ENCODE measurements around the gene SLC2A13. TPM values are rescaled to one million over a fixed set of nuclear protein-coding genes. Genes with fewer than 3 reads are reported as not detected.

SLC2A13 gene
- polyA plus RNA-seq, 3 donors: 13.4 to 15.6 (median 14.5) TPM

DNA sequence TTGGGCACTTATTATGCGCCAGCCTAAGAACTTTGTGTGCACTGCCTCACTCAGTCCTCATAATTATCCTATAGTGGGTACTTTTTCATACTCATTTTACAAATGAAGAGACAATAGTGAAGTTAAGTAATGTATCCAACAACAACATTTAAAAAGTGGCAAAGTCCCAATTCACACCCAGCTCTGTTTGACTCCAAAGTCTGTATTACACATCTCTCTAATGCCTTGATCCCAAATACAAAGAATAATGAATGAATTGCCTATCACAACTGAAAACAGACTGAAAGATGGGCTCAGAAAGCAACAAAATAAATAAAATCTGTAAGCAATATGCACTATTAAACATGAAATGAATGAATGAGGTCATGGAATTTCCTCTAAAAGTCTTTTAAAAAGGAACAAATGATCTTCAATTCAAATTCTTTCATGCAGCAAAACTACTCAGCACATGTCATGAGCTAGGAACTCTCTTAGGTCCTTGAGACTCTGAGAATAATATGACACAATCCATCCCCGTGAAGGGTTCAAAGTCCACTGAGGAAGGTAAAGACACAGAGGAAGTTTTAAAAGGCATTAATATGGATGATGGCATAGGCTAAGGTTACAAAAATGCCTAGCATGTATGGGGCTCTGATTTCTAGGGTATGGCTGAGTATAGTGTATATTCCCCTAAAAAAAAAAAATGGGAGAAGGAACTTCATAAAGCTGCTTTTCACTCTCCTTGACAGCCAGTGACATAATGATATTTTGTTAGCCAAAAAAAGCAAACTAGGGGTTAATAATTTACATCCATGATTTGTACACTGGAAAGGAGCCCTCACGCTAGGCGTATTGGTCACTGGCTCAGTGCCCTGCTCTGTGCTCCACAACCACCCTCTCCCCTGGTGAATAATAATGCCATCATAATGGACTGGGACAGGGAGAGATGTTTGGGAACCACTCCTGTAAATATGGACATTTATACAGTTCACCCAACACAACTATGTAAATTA is 103.4 kb downstream of the SLC2A13 start:
- DNase-seq (ENCODE audit: low read depth in 3 of 3, low spot score in 2 of 3): no peak

DNA sequence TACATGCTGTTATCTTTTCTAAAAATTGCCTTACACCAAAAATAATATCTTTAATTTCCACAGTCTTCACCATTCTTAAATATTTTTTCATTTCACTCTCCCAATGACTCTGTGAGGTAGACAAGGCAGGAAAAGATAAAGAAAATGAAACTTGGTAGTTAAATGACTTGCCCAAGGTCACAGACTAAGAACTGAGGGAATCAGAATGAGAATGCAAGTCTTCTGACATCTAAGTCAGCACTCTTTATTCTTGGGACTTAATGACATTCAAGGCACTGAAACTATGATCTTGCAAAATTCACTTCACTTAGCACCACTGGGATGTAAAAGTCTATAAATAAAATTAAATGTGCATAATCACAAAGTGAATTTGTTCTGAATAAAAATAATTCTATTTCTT is 104.5 kb downstream of the SLC2A13 start:
- no peak for DNase-seq (ENCODE audit: low read depth in 3 of 3, low spot score in 2 of 3)

GRCh38 chr12:40000884-40001283 is 105.0 kb downstream of the SLC2A13 start:
- DNase-seq (ENCODE audit: low read depth in 3 of 3, low spot score in 2 of 3): no peak

DNA sequence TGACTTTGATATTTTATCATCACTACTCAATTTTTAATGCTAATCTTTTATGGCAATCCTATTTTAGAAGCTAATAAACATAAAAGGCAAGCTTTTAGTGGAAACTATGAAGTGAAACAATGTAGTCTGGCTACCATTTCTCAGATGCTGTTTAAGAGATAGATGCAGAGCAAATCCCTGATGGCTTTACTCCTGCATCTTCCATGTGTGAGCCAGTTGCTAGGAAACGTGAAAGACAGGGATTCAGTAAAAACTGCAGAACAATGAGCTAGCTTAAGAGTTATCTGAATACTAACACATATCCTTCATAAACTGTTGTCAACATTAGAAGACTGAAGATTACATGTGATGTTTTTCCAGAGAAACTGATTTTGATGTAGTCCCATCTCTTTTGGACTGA is 112.6 kb downstream of the SLC2A13 start:
- DNase-seq (ENCODE audit: low read depth in 3 of 3, low spot score in 2 of 3): no peak

GRCh38 chr12:39990122-39991101 is 115.5 kb downstream of the SLC2A13 start:
- DNase-seq (ENCODE audit: low read depth in 3 of 3, low spot score in 2 of 3): no peak

- DNase-seq (ENCODE audit: low read depth in 3 of 3, low spot score in 2 of 3): no peak
These were observed 116.4 kb downstream of the SLC2A13 start for GRCh38 chr12:39989501-39989900.

DNA sequence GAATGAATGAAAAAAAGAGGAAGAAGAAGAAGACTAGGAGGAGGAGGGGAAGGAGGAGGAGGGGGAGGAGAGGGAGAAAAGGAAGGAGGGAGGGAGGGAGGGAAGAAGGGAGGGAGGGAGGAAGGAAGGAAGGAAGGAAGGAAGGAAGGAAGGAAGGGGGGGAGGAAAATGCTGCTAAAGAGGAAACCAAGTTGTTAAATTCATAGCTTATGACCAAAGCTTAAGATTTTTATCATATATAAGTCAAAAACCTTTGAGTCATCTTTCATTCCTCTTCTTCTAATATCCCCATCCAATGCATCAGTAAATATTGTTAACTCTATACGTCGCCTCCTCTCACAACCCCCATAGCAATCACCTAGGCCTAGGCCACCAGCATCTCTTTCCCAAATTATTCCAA is 117.3 kb downstream of the SLC2A13 start:
- no peak for DNase-seq (ENCODE audit: low read depth in 3 of 3, low spot score in 2 of 3)

GRCh38 chr12:39986674-39987073 is 119.2 kb downstream of the SLC2A13 start:
- no peak for DNase-seq (ENCODE audit: low read depth in 3 of 3, low spot score in 2 of 3)

- no peak for DNase-seq (ENCODE audit: low read depth in 3 of 3, low spot score in 2 of 3)
These were observed 121.2 kb downstream of the SLC2A13 start for GRCh38 chr12:39984670-39985069.

GRCh38 chr12:39975374-39975918 is 130.4 kb downstream of the SLC2A13 start:
- no peak for DNase-seq (ENCODE audit: low read depth in 3 of 3, low spot score in 2 of 3)

- DNase-seq (ENCODE audit: low read depth in 3 of 3, low spot score in 2 of 3): no peak
These were observed 133.8 kb downstream of the SLC2A13 start for GRCh38 chr12:39972119-39972518.

GRCh38 chr12:39971348-39971747 is 134.5 kb downstream of the SLC2A13 start:
- no peak for DNase-seq (ENCODE audit: low read depth in 3 of 3, low spot score in 2 of 3)

- DNase-seq (ENCODE audit: low read depth in 3 of 3, low spot score in 2 of 3): no peak
These were observed 139.2 kb downstream of the SLC2A13 start for GRCh38 chr12:39966721-39967120.

DNA sequence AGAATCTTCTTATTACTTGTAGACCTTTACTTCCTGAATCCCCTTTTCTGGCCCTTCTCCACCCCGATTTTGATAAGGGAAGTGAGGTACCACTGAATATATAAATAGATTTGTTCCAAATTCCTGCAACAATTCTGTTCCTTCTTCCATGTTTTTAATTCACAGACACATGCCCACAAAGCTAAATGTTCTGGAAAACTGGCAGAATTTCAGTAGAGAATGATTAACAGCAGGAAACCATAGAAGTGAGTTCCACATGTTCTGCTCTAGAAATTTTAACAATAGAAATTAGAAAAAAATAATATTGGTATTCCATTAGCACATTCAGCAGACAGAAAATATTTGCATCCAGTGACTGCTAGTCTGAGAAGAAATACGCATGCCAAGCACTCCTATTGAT is 139.6 kb downstream of the SLC2A13 start:
- no peak for DNase-seq (ENCODE audit: low read depth in 3 of 3, low spot score in 2 of 3)

DNA sequence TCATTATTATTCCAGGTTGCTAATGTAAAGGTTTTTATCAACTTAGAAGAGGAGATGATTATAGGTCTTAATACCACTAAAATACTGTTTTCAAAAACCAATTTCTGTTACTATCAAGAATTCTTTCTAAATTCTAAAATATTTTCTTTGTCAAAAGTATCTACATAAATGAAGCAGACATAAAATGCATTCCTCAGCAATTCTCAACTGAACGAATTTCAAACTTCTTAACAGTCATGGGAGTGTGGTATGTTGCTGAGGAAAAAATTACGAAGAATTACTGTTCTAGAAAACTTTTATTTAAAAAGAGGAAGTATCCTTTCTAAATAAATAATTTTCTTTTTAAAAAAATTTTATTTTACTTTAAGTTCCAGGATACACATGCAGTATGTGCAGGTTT is 146.4 kb downstream of the SLC2A13 start:
- DNase-seq (ENCODE audit: low read depth in 3 of 3, low spot score in 2 of 3): no peak

DNA sequence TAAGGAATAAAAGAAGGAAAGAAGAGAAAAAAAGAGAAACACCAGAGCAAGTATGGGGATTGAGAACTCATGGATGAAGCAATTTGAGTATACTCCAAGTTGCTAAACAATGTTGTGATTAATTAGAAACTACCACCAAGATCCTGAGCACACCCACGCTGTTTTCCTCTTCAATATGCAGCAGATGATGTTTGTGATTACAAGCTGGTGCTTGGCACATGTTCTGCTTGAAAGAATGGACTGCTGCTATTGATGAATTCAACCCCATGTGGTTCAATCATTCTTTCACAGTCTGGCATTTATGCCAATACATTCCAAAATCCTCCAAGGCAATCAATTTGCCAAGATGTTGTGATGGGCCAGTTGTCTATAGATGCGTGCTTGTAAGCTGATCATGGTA is 146.8 kb downstream of the SLC2A13 start:
- DNase-seq (ENCODE audit: low read depth in 3 of 3, low spot score in 2 of 3): no peak

- DNase-seq (ENCODE audit: low read depth in 3 of 3, low spot score in 2 of 3): no peak
These were observed 147.5 kb downstream of the SLC2A13 start for GRCh38 chr12:39958377-39958776.

GRCh38 chr12:39956725-39957124 is 149.2 kb downstream of the SLC2A13 start:
- no peak for DNase-seq (ENCODE audit: low read depth in 3 of 3, low spot score in 2 of 3)

DNA sequence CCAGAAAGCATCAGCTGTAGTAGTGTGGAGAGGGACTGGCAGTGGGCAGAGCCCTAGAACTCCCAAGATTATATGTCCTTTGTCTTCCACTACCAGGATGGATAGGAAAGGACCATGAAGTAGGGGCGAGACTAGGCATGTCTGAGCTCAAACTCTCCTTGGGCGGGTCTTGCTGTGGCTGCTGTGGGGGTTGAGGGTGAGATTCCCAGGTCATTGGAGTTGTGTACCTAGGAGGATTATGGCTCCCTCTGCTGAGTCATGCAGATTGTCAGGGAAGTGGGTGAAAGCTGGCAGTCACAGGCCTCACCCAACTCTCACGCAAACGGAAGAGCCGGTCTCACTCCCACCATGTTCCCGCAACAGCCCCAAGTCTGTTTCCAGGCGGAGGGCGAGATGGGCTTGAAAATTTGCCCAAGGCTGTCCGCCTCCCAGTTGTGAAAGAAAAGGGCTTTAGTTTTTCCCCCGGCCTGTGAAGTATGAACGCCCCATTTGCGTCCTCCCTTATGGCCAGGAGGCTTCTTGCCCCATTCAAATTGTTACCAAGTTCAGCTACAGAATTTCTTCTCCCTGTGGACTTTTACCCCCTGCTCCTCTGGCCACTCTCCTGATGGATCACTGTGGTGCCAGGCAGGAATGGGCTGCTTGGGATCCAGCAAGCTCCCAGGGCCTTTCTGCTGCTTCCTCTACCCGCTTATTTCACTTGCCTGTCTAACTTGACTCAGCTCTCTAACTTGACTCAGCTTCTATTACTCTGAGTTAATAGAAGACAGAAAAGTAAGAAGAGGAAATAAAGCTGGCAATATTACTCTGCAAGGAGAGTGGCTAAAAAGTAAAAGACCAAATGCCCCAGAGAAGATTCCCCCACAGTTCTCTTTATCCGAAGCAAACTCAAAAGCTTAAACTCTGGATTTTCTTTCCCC is 159.3 kb downstream of the SLC2A13 start:
- no peak for DNase-seq (ENCODE audit: low read depth in 3 of 3, low spot score in 2 of 3)

DNA sequence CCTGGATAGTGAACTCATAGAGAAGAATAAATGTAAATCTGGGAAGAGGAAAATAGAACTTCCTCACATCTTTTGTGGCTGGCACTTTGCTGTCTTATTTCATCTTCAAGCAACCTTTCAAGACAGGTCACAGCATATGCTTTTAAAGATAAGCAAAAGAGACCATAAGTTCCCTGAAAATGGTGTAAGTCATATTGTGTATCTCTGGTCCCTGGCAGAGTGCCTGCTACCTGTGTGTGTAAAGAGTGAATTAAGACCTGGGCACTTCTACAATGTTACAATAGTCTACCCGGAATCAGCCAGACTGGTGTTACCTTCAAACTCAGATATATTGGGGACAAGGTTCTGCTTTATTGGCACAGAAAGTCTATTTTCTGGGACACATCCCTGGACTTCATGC is 168.8 kb downstream of the SLC2A13 start:
- DNase-seq (ENCODE audit: low read depth in 3 of 3, low spot score in 2 of 3): no peak
